ENCODE measurements around the gene INAFM2.

DNA sequence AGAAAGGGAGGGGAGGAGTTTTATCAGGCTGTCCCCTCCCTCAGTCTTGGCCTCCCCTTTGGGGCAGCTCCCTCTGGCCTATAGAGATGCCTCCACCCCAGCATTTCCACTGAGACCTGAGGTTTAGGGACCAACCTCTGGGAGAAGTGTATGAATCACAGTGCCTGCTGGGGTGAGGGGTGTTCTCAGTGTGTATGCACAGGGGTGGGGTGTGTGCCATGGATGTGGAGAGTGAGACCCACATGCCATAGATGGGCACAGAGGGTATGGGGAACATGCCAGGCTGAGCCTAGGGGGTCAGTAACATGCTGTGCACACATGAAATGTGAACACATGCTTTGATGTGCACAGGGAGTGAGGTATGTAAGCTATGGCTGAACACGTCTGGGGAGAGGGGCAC is 28.2 kb upstream of the INAFM2 start:
- TF ChIP-seq, protein P1, sequence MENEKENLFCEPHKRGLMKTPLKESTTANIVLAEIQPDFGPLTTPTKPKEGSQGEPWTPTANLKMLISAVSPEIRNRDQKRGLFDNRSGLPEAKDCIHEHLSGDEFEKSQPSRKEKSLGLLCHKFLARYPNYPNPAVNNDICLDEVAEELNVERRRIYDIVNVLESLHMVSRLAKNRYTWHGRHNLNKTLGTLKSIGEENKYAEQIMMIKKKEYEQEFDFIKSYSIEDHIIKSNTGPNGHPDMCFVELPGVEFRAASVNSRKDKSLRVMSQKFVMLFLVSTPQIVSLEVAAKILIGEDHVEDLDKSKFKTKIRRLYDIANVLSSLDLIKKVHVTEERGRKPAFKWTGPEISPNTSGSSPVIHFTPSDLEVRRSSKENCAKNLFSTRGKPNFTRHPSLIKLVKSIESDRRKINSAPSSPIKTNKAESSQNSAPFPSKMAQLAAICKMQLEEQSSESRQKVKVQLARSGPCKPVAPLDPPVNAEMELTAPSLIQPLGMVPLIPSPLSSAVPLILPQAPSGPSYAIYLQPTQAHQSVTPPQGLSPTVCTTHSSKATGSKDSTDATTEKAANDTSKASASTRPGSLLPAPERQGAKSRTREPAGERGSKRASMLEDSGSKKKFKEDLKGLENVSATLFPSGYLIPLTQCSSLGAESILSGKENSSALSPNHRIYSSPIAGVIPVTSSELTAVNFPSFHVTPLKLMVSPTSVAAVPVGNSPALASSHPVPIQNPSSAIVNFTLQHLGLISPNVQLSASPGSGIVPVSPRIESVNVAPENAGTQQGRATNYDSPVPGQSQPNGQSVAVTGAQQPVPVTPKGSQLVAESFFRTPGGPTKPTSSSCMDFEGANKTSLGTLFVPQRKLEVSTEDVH (IDR thresholded peaks at IDR 0.05; ENCODE audit: low read depth, partially characterized antibody), result no peak
- TF ChIP-seq, protein P2, sequence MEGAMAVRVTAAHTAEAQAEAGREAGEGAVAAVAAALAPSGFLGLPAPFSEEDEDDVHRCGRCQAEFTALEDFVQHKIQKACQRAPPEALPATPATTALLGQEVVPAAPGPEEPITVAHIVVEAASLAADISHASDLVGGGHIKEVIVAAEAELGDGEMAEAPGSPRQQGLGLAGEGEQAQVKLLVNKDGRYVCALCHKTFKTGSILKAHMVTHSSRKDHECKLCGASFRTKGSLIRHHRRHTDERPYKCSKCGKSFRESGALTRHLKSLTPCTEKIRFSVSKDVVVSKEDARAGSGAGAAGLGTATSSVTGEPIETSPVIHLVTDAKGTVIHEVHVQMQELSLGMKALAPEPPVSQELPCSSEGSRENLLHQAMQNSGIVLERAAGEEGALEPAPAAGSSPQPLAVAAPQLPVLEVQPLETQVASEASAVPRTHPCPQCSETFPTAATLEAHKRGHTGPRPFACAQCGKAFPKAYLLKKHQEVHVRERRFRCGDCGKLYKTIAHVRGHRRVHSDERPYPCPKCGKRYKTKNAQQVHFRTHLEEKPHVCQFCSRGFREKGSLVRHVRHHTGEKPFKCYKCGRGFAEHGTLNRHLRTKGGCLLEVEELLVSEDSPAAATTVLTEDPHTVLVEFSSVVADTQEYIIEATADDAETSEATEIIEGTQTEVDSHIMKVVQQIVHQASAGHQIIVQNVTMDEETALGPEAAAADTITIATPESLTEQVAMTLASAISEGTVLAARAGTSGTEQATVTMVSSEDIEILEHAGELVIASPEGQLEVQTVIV (IDR thresholded peaks at IDR 0.05; ENCODE audit: borderline replicate concordance, partially characterized antibody), result no peak
- no peak for TF ChIP-seq MTA3 (IDR thresholded peaks at IDR 0.05; ENCODE audit: borderline replicate concordance, low read length)
- TF ChIP-seq POLR2A (IDR thresholded peaks at IDR 0.05; ENCODE audit: low read depth, low read length), result no peak
- no peak for TF ChIP-seq FOXM1 (IDR thresholded peaks at IDR 0.05; ENCODE audit: low read depth, low read length)
- TF ChIP-seq RAD21 (IDR thresholded peaks at IDR 0.05; ENCODE audit: insufficient read depth, low read depth, low read length), result no peak
- TF ChIP-seq, protein P3, sequence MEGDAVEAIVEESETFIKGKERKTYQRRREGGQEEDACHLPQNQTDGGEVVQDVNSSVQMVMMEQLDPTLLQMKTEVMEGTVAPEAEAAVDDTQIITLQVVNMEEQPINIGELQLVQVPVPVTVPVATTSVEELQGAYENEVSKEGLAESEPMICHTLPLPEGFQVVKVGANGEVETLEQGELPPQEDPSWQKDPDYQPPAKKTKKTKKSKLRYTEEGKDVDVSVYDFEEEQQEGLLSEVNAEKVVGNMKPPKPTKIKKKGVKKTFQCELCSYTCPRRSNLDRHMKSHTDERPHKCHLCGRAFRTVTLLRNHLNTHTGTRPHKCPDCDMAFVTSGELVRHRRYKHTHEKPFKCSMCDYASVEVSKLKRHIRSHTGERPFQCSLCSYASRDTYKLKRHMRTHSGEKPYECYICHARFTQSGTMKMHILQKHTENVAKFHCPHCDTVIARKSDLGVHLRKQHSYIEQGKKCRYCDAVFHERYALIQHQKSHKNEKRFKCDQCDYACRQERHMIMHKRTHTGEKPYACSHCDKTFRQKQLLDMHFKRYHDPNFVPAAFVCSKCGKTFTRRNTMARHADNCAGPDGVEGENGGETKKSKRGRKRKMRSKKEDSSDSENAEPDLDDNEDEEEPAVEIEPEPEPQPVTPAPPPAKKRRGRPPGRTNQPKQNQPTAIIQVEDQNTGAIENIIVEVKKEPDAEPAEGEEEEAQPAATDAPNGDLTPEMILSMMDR (IDR thresholded peaks at IDR 0.05 in 2 of 3, conservative IDR thresholded peaks at IDR 0.05 in 1 of 3; ENCODE audit: control insufficient read depth in 2 of 3, extremely low read depth in 1 of 3, insufficient read depth in 1 of 3, low read depth in 3 of 3, low read length in 3 of 3), result no peak
- TF ChIP-seq HDAC2 (IDR thresholded peaks at IDR 0.05), result no peak
- TF ChIP-seq, protein P4, sequence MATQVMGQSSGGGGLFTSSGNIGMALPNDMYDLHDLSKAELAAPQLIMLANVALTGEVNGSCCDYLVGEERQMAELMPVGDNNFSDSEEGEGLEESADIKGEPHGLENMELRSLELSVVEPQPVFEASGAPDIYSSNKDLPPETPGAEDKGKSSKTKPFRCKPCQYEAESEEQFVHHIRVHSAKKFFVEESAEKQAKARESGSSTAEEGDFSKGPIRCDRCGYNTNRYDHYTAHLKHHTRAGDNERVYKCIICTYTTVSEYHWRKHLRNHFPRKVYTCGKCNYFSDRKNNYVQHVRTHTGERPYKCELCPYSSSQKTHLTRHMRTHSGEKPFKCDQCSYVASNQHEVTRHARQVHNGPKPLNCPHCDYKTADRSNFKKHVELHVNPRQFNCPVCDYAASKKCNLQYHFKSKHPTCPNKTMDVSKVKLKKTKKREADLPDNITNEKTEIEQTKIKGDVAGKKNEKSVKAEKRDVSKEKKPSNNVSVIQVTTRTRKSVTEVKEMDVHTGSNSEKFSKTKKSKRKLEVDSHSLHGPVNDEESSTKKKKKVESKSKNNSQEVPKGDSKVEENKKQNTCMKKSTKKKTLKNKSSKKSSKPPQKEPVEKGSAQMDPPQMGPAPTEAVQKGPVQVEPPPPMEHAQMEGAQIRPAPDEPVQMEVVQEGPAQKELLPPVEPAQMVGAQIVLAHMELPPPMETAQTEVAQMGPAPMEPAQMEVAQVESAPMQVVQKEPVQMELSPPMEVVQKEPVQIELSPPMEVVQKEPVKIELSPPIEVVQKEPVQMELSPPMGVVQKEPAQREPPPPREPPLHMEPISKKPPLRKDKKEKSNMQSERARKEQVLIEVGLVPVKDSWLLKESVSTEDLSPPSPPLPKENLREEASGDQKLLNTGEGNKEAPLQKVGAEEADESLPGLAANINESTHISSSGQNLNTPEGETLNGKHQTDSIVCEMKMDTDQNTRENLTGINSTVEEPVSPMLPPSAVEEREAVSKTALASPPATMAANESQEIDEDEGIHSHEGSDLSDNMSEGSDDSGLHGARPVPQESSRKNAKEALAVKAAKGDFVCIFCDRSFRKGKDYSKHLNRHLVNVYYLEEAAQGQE (IDR thresholded peaks at IDR 0.05; ENCODE audit: low read depth, low read length), result no peak
- no peak for TF ChIP-seq CHD1 (IDR thresholded peaks at IDR 0.05; ENCODE audit: low read depth, low read length)
- TF ChIP-seq TARDBP (IDR thresholded peaks at IDR 0.05; ENCODE audit: borderline replicate concordance), result no peak
- no peak for TF ChIP-seq RBBP5 (conservative IDR thresholded peaks at IDR 0.05)
- TF ChIP-seq EZH2 (IDR thresholded peaks at IDR 0.05; ENCODE audit: borderline replicate concordance, control insufficient read depth, low read depth, low read length), result no peak
